Loucy (cell line): ENCODE data around the gene DCPS.

ENCODE experiments used
- CTCF ChIP-seq: fragments of 200-600 bp; sonication (generic); conservative IDR thresholded peaks from 2 replicates; pipeline ENCODE4 v1.5.1; 2014; ENCODE audit warnings: mild to moderate bottlenecking, antibody characterized with exemption, low read length
- EZH2phosphoT487 ChIP-seq: fragments of 200-600 bp; IDR thresholded peaks from 2 replicates; pipeline ENCODE4 v1.6.1; 2018; ENCODE audit warnings: antibody characterized with exemption, mild to moderate bottlenecking, moderate library complexity, borderline replicate concordance

- peak; percentile 57 for TF ChIP-seq CTCF
- no peak for TF ChIP-seq EZH2phosphoT487
These were observed 88.2 kb downstream of the DCPS start for GRCh38 chr11:126391970-126392632.
